ENCODE data around the gene YWHAB. TPM values are rescaled to one million over a fixed set of nuclear protein-coding genes. Genes with fewer than 3 reads are reported as not detected.

Gene YWHAB
- total RNA-seq, 1 experiment from 2014 or later, result 224 TPM

- no peak overlapping the region for H3K27ac ChIP-seq (ENCODE audit: low read depth, low read length, poor library complexity, severe bottlenecking)
- CTCF ChIA-PET, result no interaction called here
- no peaks in the 10 kb centered on the region for H3K36me3 ChIP-seq (ENCODE audit: insufficient read depth, low read length, poor library complexity, severe bottlenecking)
- intact Hi-C loops (cut with micrococcal nuclease; ENCODE audit: unreplicated experiment), result no loop called here
- no peaks in the 10 kb centered on the region for H3K9me3 ChIP-seq (ENCODE audit: low read depth, low read length, poor library complexity, severe bottlenecking)
- POLR2A ChIA-PET (ENCODE audit: low non-redundant PET), result no interaction called here
- no peak overlapping the region for H3K4me3 ChIP-seq (ENCODE audit: low read depth, low read length, poor library complexity, severe bottlenecking)
- TF ChIP-seq CTCF (conservative IDR thresholded peaks at IDR 0.05; ENCODE audit: low read depth, low read length) (no peak), EZH2 (IDR thresholded peaks at IDR 0.05; ENCODE audit: borderline replicate concordance, low read depth, low read length, poor library complexity, severe bottlenecking) (no peak)
- no peaks in the 10 kb centered on the region for H3K4me1 ChIP-seq (ENCODE audit: insufficient read depth, low read length, poor library complexity, severe bottlenecking)
- no TSS peak for BruUV-seq (replicated peaks)
- DNase-seq (ENCODE audit: low spot score), result no peak
- H3K27me3 ChIP-seq (replicated peaks; ENCODE audit: insufficient read depth, low read depth, low read length, poor library complexity), result no peaks in the 10 kb centered on the region
Measured at GRCh38 chr20:44850837-44851236, 34.7 kb upstream of the YWHAB start.

DNA sequence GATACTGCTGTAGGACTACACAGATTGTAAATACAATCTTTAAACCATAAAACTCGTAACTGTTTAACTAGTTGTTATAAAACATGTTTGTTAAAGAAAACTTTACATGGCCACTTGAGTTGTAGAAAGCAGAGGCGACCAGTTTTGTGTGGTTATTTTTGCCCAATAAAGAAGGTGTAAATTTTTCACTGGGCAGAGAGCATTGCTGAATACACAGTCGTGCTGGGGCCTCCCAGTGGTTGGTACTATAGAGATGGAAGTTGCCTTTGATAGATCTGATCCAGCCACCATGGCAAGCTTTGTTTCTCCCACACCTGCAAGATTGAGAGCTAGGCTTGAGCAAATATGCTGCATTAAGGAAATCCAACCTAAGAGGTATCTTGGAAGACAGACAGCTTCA is 34.0 kb upstream of the YWHAB start:
- Histone ChIP-seq H3K27ac (ENCODE audit: low read depth, low read length, poor library complexity, severe bottlenecking) (no peak overlapping the region), H3K27me3 (replicated peaks; ENCODE audit: insufficient read depth, low read depth, low read length, poor library complexity) (no peaks in the 10 kb centered on the region), H3K4me3 (ENCODE audit: low read depth, low read length, poor library complexity, severe bottlenecking) (no peak overlapping the region), H3K36me3 (ENCODE audit: insufficient read depth, low read length, poor library complexity, severe bottlenecking) (no peaks in the 10 kb centered on the region), H3K4me1 (ENCODE audit: insufficient read depth, low read length, poor library complexity, severe bottlenecking) (no peaks in the 10 kb centered on the region), H3K9me3 (ENCODE audit: low read depth, low read length, poor library complexity, severe bottlenecking) (no peaks in the 10 kb centered on the region)
- intact Hi-C loops (cut with micrococcal nuclease; ENCODE audit: unreplicated experiment), result no loop called here
- DNase-seq (ENCODE audit: low spot score), result no peak
- no TSS peak for BruUV-seq (replicated peaks)
- TF ChIP-seq EZH2 (IDR thresholded peaks at IDR 0.05; ENCODE audit: borderline replicate concordance, low read depth, low read length, poor library complexity, severe bottlenecking) (no peak), CTCF (conservative IDR thresholded peaks at IDR 0.05; ENCODE audit: low read depth, low read length) (no peak)
- CTCF ChIA-PET, result no interaction called here
- POLR2A ChIA-PET (ENCODE audit: low non-redundant PET), result no interaction called here

DNA sequence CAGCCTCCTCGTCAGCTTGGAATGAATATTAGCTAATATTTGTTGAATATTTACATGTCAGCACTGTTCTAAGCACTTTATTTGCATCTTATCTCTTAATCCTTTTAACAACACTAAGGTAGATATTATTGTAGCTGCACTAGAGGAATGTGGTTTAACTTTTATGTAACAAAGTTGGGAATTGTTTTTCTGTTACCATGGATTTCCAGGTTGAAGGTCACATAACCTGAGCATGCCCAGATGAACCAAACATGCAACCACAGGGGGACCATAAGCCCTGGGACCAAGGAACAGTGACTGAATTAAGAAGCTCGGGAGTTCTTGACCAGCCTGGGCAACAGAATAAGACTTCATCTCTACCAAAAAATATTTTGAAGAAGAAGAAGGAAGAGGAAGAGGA is 29.1 kb upstream of the YWHAB start:
- H3K4me3 ChIP-seq (ENCODE audit: low read depth, low read length, poor library complexity, severe bottlenecking), result no peak overlapping the region
- no peaks in the 10 kb centered on the region for H3K36me3 ChIP-seq (ENCODE audit: insufficient read depth, low read length, poor library complexity, severe bottlenecking)
- no peaks in the 10 kb centered on the region for H3K4me1 ChIP-seq (ENCODE audit: insufficient read depth, low read length, poor library complexity, severe bottlenecking)
- intact Hi-C loops (cut with micrococcal nuclease; ENCODE audit: unreplicated experiment), result no loop called here
- ChIA-PET CTCF (no interaction called here), POLR2A (ENCODE audit: low non-redundant PET) (no interaction called here)
- no peaks in the 10 kb centered on the region for H3K27me3 ChIP-seq (replicated peaks; ENCODE audit: insufficient read depth, low read depth, low read length, poor library complexity)
- no peaks in the 10 kb centered on the region for H3K9me3 ChIP-seq (ENCODE audit: low read depth, low read length, poor library complexity, severe bottlenecking)
- no peak overlapping the region for H3K27ac ChIP-seq (ENCODE audit: low read depth, low read length, poor library complexity, severe bottlenecking)
- no peak for DNase-seq (ENCODE audit: low spot score)
- TF ChIP-seq EZH2 (IDR thresholded peaks at IDR 0.05; ENCODE audit: borderline replicate concordance, low read depth, low read length, poor library complexity, severe bottlenecking) (no peak), CTCF (conservative IDR thresholded peaks at IDR 0.05; ENCODE audit: low read depth, low read length) (no peak)
- no TSS peak for BruUV-seq (replicated peaks)
